ENCODE data around the gene COPB1.

DNA sequence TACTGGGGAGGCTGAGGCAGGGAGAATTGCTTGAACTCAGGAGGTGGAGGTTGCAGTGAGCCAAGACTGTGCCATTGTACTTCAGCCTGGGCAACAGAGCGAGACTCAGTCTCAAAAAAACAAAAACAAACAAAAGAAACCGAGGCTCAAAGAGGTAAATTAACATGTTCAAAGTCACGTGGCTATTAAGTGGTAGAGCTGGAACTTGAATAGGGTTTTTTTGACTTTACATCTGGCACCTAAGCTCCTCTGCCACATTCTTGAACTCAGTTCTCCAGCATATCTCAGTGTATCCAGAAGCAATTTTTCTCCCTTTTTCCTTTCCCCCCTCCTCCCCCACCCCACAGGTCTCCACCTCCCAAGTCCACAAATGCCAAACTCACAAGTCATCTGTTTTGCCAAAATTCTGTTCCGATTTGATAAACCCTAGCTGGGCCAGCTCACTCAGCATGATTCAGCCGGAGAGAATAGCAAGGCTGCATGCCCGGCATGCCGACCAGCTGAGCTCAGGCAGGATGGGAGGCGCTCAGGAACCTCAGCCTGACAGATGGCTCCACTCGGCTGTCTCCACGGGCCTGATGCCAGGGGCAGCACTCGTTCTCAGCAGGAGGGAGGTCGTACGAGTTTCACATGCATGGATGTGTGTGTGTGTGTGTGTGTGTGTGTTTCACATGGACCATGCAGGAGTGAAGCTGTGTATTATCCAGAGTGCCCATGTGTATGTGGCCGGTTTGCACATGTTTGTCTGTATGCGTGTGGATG lies 77.4 kb downstream of the COPB1 start:
- TF ChIP-seq, protein P1, sequence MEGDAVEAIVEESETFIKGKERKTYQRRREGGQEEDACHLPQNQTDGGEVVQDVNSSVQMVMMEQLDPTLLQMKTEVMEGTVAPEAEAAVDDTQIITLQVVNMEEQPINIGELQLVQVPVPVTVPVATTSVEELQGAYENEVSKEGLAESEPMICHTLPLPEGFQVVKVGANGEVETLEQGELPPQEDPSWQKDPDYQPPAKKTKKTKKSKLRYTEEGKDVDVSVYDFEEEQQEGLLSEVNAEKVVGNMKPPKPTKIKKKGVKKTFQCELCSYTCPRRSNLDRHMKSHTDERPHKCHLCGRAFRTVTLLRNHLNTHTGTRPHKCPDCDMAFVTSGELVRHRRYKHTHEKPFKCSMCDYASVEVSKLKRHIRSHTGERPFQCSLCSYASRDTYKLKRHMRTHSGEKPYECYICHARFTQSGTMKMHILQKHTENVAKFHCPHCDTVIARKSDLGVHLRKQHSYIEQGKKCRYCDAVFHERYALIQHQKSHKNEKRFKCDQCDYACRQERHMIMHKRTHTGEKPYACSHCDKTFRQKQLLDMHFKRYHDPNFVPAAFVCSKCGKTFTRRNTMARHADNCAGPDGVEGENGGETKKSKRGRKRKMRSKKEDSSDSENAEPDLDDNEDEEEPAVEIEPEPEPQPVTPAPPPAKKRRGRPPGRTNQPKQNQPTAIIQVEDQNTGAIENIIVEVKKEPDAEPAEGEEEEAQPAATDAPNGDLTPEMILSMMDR (conservative IDR thresholded peaks at IDR 0.05): no peak
- no peak for TF ChIP-seq ZFX (IDR thresholded peaks at IDR 0.05)

Measured in C4-2B (cell line).